Measurements from ENCODE around the gene SORCS2.

GRCh38 chr4:7646384-7647061, 454.2 kb downstream of the SORCS2 start:
- TF ChIP-seq POLR2A (IDR thresholded peaks at IDR 0.05; ENCODE audit: low read length) (no peak), GATA1 (IDR thresholded peaks at IDR 0.05; ENCODE audit: low read depth, low read length) (no peak)
